Natural killer cell (primary cell): Measurements from ENCODE around the gene LANCL1. TPM values are rescaled to one million over a fixed set of nuclear protein-coding genes. Genes with fewer than 3 reads are reported as not detected.

Source experiments
- ATAC-seq, 3 donors: fragments of 150-1000 bp in 2 of 3; fragments of 200-7000 bp in 1 of 3; cut with Tn5 transposase; 1 replicate in 1 of 3; 2 replicates in 2 of 3; pipeline ENCODE4 v1.10.0; 2021; ENCODE audit warnings: mild to moderate bottlenecking in 2 of 3, moderate library complexity in 2 of 3
- DNase-seq, 2 donors: peaks; one replicate each; pipeline versions ENCODE4 v3.0.0 to v3.0.0-alpha.2; 2013 to 2021; ENCODE audit warnings: mixed read lengths in 1 of 2
- H3K27ac ChIP-seq: one replicate; pipeline ENCODE4 v1.5.1; 2013; ENCODE audit warnings: mild to moderate bottlenecking, low read length
- H3K27me3 ChIP-seq: one replicate; pipeline ENCODE4 v1.6.1; 2013; ENCODE audit warnings: low read length; ENCODE audit not compliant: control insufficient read depth, insufficient read depth
- H3K36me3 ChIP-seq: one replicate; pipeline ENCODE4 v1.6.1; 2013; ENCODE audit warnings: low read length; ENCODE audit not compliant: control insufficient read depth, insufficient read depth
- H3K4me1 ChIP-seq: one replicate; pipeline ENCODE4 v1.6.1; 2013; ENCODE audit warnings: low read length; ENCODE audit not compliant: control insufficient read depth, insufficient read depth
- H3K4me3 ChIP-seq: one replicate; pipeline ENCODE4 v1.5.1; 2013; ENCODE audit warnings: low read length
- H3K9me3 ChIP-seq: one replicate; pipeline ENCODE4 v1.6.1; 2013; ENCODE audit warnings: low read length; ENCODE audit not compliant: control insufficient read depth, insufficient read depth
- H3K27ac Mint-ChIP-seq, 2 donors: one replicate each; pipeline ENCODE4 v1.8.0; 2022; ENCODE audit warnings: mild to moderate bottlenecking in 2 of 2, mixed read lengths in 2 of 2, moderate library complexity in 1 of 2
- H3K27me3 Mint-ChIP-seq, 2 donors: one replicate each; pipeline ENCODE4 v1.8.0; 2022; ENCODE audit warnings: low read depth in 2 of 2, mixed read lengths in 2 of 2
- H3K36me3 Mint-ChIP-seq: one replicate; pipeline ENCODE4 v1.8.0; 2022; ENCODE audit warnings: mixed read lengths
- H3K4me1 Mint-ChIP-seq, 2 donors: one replicate each; pipeline ENCODE4 v1.8.0; 2022; ENCODE audit warnings: mixed read lengths in 2 of 2
- H3K4me3 Mint-ChIP-seq: one replicate; pipeline ENCODE4 v1.8.0; 2022; ENCODE audit warnings: mild to moderate bottlenecking, moderate library complexity, mixed read lengths
- H3K9me3 Mint-ChIP-seq, 2 donors: one replicate each; pipeline ENCODE4 v1.8.0; 2022; ENCODE audit warnings: mixed read lengths in 2 of 2
- CTCF ChIP-seq: fragments of 200-600 bp; IDR thresholded peaks from one replicate; pipeline ENCODE4 v1.8.0; 2022; ENCODE audit warnings: antibody characterized with exemption
- WGBS: methylation state at CpG from one replicate; pipeline ENCODE4 v1.1.7; 2013; ENCODE audit warnings: missing lambda C conversion rate; ENCODE audit not compliant: insufficient coverage; 5-methylcytosine and 5-hydroxymethylcytosine counted together
- intact Hi-C: fragments of 100-400 bp; cut with micrococcal nuclease; formaldehyde crosslinking; loops from one replicate; pipeline ENCODE4 v1.14.2; 2022
- total RNA-seq, 4 donors: library from RNA; stranded (reverse); fragments of 120-200 nt in 1 of 4; gene quantifications; one replicate each; pipeline versions ENCODE4 v1.2.3 to v1.2.4, GENCODE V29; 2013 to 2022

The LANCL1 gene
- 10 to 100 TPM; 21.0 to 27.0 (median 24.4) TPM for total RNA-seq
- 26.1 TPM for total RNA-seq (2013)

DNA sequence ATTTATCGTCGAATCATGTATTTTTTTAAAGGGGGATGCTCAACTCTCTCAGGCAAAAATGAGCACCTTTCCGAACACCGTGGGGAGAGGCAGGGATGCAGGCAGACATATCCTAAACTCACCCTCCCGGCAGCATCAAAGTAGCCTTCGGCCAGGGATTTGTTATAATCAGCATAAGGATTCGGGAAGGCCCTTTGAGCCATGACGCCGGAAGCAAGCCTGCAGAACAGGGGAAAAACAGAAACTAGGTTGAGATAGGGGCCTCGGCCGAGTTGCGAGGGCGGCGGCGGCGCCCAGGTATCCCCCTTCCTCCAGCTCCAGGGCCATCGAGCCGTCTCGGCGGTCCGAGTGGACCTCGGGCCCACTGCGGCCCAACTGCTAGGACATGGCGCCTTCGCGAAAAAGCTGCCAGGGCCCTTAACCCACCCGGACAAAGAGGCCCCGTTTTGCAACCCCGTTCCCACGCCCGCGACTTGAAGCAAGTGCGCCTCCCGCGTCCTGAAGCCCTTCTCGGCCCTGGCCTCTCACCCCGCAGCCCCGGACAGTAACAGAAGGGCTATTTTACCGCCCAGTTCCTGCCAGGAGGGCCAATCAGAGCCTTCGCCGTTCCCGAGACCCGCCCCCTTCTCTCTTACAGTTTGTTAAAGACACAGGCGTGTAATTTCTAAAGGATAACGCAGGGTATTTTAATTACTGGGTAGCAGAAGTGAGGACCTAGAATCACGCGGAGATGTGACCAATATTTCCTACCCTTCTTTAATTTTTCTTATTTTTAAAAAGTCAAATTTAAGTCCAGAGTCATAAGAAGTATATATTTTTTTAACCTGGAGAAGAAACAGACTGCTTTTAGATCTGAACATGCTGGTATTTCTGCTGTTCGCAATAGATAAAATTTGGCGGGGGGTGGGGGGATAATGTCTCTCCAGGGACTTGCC is at the start of gene LANCL1:
Gene LANCL1 (minus strand): TSS at position 566 of the 935 bp plus-strand sequence. CDS start 363 bp downstream, at position 203.
- peaks cover 52 to 64% of the 10 kb centered on the region in 2 donors for H3K4me1 Mint-ChIP-seq
- TF ChIP-seq CTCF, result no peak
- intact Hi-C loops, result loop anchor here (5.0 kb wide), 1 partner anchor 304 kb away; the partner anchor contains the start of gene KANSL1L
- H3K9me3 Mint-ChIP-seq, result no peaks in the 10 kb centered on the region
- H3K4me3 Mint-ChIP-seq, result peak within 1 kb of the TSS; percentile 98
- H3K27ac ChIP-seq, result peak within 1 kb of the TSS; percentile 87
- DNase-seq (peak; percentile 74 to 86), ATAC-seq (peak; percentile 99 to 100 (median 99))
- H3K36me3 Mint-ChIP-seq, result peaks cover 4% of the 10 kb centered on the region
- peaks cover 21% of the 10 kb centered on the region for H3K4me1 ChIP-seq
- H3K27ac Mint-ChIP-seq, result peak within 1 kb of the TSS; percentile 91 to 99
- peaks cover 9% of the 10 kb centered on the region for H3K36me3 ChIP-seq
- no peaks in the 10 kb centered on the region for H3K9me3 ChIP-seq
- no peaks in the 10 kb centered on the region for H3K27me3 ChIP-seq
- peak within 1 kb of the TSS; percentile 84 for H3K4me3 ChIP-seq
- under 1% methylated on average over 41 of the region's 49 CpGs for whole genome bisulfite sequencing
- no peaks in the 10 kb centered on the region for H3K27me3 Mint-ChIP-seq

GRCh38 chr2:210524533-210524932 is 48.0 kb upstream of the LANCL1 start:
- no peaks in the 10 kb centered on the region for H3K9me3 ChIP-seq
- Mint-ChIP-seq H3K4me1 (no peaks in the 10 kb centered on the region), H3K36me3 (no peaks in the 10 kb centered on the region), H3K9me3 (peaks cover 4 to 8% of the 10 kb centered on the region in 2 donors), H3K27me3 (peaks cover 17 to 18% of the 10 kb centered on the region in 2 donors), H3K27ac (no peak overlapping the region), H3K4me3 (no peak overlapping the region)
- no peak for DNase-seq
- H3K27me3 ChIP-seq, result peaks cover 2% of the 10 kb centered on the region
- ATAC-seq, result no peak
- no peak overlapping the region for H3K27ac ChIP-seq
- H3K4me3 ChIP-seq, result no peak overlapping the region
- H3K36me3 ChIP-seq, result no peaks in the 10 kb centered on the region
- H3K4me1 ChIP-seq, result no peaks in the 10 kb centered on the region
- TF ChIP-seq CTCF, result no peak
- intact Hi-C loops, result no loop called here

DNA sequence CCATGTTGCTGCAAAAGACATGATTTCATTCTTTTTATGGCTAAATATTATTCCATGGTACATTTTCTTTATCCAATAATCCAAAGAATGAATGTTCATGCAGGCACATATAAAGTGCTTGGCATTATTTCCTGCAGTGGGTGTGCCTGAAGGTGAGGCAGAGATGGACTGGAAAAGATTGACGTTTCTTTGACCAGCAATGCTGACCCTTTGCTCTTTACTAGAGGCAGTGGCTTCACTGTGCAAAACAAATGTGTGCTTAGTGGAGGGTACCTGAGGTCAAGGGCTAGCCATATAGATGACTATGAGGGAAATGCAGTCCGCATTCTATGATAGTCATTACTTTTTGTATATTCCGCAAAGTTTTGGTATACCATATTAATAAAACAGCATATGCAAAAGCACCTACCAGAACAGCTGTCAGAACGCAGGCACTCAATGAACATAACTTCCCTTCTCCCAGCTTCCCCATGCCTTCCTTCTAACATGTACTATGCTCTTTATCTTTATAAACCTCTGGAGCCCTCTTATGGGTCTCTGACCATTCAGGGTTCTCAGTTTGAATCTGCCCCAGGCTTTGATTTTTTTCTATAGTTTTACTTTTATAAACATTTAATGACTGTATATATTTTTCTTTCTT is 47.2 kb upstream of the LANCL1 start:
- ATAC-seq (no peak), DNase-seq (no peak)
- peaks cover 17 to 18% of the 10 kb centered on the region in 2 donors for H3K27me3 Mint-ChIP-seq
- intact Hi-C loops, result no loop called here
- H3K36me3 Mint-ChIP-seq, result no peaks in the 10 kb centered on the region
- H3K9me3 Mint-ChIP-seq, result peaks cover 4 to 8% of the 10 kb centered on the region in 2 donors
- H3K4me1 Mint-ChIP-seq, result no peaks in the 10 kb centered on the region
- 86% methylated on average over 4 of the region's 4 CpGs for WGBS
- no peak overlapping the region for H3K4me3 Mint-ChIP-seq
- Histone ChIP-seq H3K36me3 (no peaks in the 10 kb centered on the region), H3K4me3 (no peak overlapping the region), H3K27ac (no peak overlapping the region), H3K4me1 (no peaks in the 10 kb centered on the region), H3K9me3 (no peaks in the 10 kb centered on the region), H3K27me3 (peaks cover 2% of the 10 kb centered on the region)
- no peak overlapping the region for H3K27ac Mint-ChIP-seq
- no peak for TF ChIP-seq CTCF
